Liver (tissue), 3 donors: ENCODE results near the gene NOX1.
"Not testable (repeated sequence)": the region's sequence is repeated elsewhere in the genome, so short reads cannot be mapped to it uniquely, and the experiment has no call there.

Source experiments
- EGR1 ChIP-seq, 2 donors: IDR thresholded peaks; 2 replicates each; pipeline ENCODE4 v1.6.1; 2016 to 2018; ENCODE audit warnings: antibody characterized with exemption in 2 of 2, low read depth in 2 of 2
- HNF4G ChIP-seq: IDR thresholded peaks from 2 replicates; pipeline ENCODE4 v1.6.1; 2016; ENCODE audit warnings: antibody characterized with exemption
- JUND ChIP-seq, 2 donors: IDR thresholded peaks; 2 replicates each; pipeline ENCODE4 v1.6.1; 2016; ENCODE audit warnings: antibody characterized with exemption in 2 of 2
- RXRA ChIP-seq, 2 donors: IDR thresholded peaks; 2 replicates each; pipeline ENCODE4 v1.6.1; 2017 to 2018; ENCODE audit warnings: antibody characterized with exemption in 2 of 2, mild to moderate bottlenecking in 1 of 2
- TAF1 ChIP-seq: conservative IDR thresholded peaks from 2 replicates; pipeline ENCODE4 v1.6.1; 2016; ENCODE audit warnings: antibody characterized with exemption, mild to moderate bottlenecking
- TF ChIP-seq, protein P1 (sequence below): IDR thresholded peaks from 2 replicates; pipeline ENCODE4 v1.6.1; 2016; ENCODE audit warnings: antibody characterized with exemption
- TF ChIP-seq, protein P2 (sequence below): IDR thresholded peaks from 2 replicates; pipeline ENCODE4 v1.6.1; 2016; ENCODE audit warnings: antibody characterized with exemption, mild to moderate bottlenecking
- TF ChIP-seq, protein P3 (sequence below): fragments of 150-350 bp; IDR thresholded peaks from 2 replicates; pipeline ENCODE4 v1.5.1; 2017; ENCODE audit warnings: improper control_type of control experiment, low read depth, low read length; ENCODE audit not compliant: missing input control
- donor health status: healthy.
- donor health status: healthy.

GRCh38 chrX:100808265-100808664 lies 65.9 kb downstream of the NOX1 start:
- TF ChIP-seq, protein P1, sequence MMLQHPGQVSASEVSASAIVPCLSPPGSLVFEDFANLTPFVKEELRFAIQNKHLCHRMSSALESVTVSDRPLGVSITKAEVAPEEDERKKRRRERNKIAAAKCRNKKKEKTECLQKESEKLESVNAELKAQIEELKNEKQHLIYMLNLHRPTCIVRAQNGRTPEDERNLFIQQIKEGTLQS, result not testable (repeated sequence)
- TF ChIP-seq, protein P2, sequence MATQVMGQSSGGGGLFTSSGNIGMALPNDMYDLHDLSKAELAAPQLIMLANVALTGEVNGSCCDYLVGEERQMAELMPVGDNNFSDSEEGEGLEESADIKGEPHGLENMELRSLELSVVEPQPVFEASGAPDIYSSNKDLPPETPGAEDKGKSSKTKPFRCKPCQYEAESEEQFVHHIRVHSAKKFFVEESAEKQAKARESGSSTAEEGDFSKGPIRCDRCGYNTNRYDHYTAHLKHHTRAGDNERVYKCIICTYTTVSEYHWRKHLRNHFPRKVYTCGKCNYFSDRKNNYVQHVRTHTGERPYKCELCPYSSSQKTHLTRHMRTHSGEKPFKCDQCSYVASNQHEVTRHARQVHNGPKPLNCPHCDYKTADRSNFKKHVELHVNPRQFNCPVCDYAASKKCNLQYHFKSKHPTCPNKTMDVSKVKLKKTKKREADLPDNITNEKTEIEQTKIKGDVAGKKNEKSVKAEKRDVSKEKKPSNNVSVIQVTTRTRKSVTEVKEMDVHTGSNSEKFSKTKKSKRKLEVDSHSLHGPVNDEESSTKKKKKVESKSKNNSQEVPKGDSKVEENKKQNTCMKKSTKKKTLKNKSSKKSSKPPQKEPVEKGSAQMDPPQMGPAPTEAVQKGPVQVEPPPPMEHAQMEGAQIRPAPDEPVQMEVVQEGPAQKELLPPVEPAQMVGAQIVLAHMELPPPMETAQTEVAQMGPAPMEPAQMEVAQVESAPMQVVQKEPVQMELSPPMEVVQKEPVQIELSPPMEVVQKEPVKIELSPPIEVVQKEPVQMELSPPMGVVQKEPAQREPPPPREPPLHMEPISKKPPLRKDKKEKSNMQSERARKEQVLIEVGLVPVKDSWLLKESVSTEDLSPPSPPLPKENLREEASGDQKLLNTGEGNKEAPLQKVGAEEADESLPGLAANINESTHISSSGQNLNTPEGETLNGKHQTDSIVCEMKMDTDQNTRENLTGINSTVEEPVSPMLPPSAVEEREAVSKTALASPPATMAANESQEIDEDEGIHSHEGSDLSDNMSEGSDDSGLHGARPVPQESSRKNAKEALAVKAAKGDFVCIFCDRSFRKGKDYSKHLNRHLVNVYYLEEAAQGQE, result not testable (repeated sequence)
- TF ChIP-seq, protein P3, sequence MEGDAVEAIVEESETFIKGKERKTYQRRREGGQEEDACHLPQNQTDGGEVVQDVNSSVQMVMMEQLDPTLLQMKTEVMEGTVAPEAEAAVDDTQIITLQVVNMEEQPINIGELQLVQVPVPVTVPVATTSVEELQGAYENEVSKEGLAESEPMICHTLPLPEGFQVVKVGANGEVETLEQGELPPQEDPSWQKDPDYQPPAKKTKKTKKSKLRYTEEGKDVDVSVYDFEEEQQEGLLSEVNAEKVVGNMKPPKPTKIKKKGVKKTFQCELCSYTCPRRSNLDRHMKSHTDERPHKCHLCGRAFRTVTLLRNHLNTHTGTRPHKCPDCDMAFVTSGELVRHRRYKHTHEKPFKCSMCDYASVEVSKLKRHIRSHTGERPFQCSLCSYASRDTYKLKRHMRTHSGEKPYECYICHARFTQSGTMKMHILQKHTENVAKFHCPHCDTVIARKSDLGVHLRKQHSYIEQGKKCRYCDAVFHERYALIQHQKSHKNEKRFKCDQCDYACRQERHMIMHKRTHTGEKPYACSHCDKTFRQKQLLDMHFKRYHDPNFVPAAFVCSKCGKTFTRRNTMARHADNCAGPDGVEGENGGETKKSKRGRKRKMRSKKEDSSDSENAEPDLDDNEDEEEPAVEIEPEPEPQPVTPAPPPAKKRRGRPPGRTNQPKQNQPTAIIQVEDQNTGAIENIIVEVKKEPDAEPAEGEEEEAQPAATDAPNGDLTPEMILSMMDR, result not testable (repeated sequence)
- not testable (repeated sequence) for TF ChIP-seq JUND (IDR thresholded peaks at IDR 0.05); RXRA (IDR thresholded peaks at IDR 0.05); EGR1 (IDR thresholded peaks at IDR 0.05; ENCODE audit: low read depth in 2 of 2); TAF1; HNF4G
